DMS79 treated with DMSO at 0.1 percent for 48 hours (cell line): ENCODE measurements around the gene ZCCHC24.

Experiments
- DNase-seq: peaks from one replicate; lab custom pipeline; 2025; lab: John Stamatoyannopoulos, UW

Gene ZCCHC24

GRCh38 chr10:79383974-79384606 is 61.3 kb downstream of the ZCCHC24 start:
- DNase-seq, result no peak

GRCh38 chr10:79382491-79382941 is 62.9 kb downstream of the ZCCHC24 start:
- no peak for DNase-seq

GRCh38 chr10:79381804-79382221 is 63.6 kb downstream of the ZCCHC24 start:
- no peak for DNase-seq

- DNase-seq, result no peak
These were observed 64.3 kb downstream of the ZCCHC24 start for GRCh38 chr10:79380946-79381721.

- no peak for DNase-seq
These were observed 65.1 kb downstream of the ZCCHC24 start for GRCh38 chr10:79380125-79380945.

GRCh38 chr10:79379512-79380124 is 65.8 kb downstream of the ZCCHC24 start:
- DNase-seq, result no peak

GRCh38 chr10:79378647-79379511 is 66.5 kb downstream of the ZCCHC24 start:
- no peak for DNase-seq

GRCh38 chr10:79378383-79378646 is 67.1 kb downstream of the ZCCHC24 start:
- no peak for DNase-seq

GRCh38 chr10:79377557-79378382 is 67.7 kb downstream of the ZCCHC24 start:
- DNase-seq, result no peak

GRCh38 chr10:79376751-79377556 is 68.5 kb downstream of the ZCCHC24 start:
- DNase-seq, result no peak

GRCh38 chr10:79376078-79376628 is 69.3 kb downstream of the ZCCHC24 start:
- no peak for DNase-seq

GRCh38 chr10:79375321-79376077 is 69.9 kb downstream of the ZCCHC24 start:
- DNase-seq, result no peak

GRCh38 chr10:79374312-79375191 is 70.9 kb downstream of the ZCCHC24 start:
- peak; percentile 1 for DNase-seq

- no peak for DNase-seq
These were observed 72.6 kb downstream of the ZCCHC24 start for GRCh38 chr10:79372871-79373270.

- DNase-seq, result no peak
These were observed 77.8 kb downstream of the ZCCHC24 start for GRCh38 chr10:79367426-79368189.

- no peak for DNase-seq
These were observed 83.6 kb downstream of the ZCCHC24 start for GRCh38 chr10:79361726-79362397.
